Measurements from ENCODE around the gene TNNI3K.
A peak's percentile ranks its signal among the peaks of the same experiment; 100 is the strongest.

Gene TNNI3K

GRCh38 chr1:74545821-74546220, 310.6 kb downstream of the TNNI3K start:
- no peak for DNase-seq

DNA sequence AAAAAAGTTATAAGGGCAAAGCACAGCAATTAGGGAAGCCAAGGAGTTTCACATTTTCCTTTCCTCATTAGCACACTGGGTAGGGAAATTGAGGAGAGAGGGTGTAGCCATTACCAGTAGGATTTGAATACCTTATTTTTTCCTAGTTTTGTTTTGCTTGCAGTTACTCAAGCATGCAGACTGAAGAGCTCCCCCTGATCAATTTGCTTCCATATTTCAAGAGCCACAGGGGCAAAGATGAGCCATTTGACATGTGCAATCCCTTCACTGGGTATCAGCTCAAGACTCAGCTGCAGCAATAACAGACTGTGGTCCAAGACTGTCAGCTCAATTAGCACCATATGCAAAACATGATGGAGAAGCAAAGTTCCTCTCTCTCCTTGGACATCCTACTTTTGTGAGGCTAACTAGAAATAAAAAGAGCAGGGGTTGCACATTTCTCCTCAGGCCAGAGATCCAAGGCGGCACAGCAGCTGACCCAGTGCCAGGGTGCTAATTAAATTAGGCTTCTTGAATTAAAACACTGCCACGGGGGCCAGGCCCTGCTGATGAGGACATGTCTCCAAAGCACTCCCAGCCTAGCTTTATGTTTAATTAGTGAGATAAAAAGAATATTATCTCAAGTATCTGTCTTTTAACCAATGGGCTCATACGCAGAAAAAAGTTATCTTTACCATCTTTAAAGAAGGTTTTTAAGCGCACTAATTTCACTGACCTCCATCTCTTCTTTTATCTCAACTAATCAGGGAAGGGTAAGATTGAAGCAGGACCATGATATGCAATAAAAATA, 314.0 kb downstream of the TNNI3K start:
- no peak for DNase-seq

GRCh38 chr1:74549932-74550331, 314.7 kb downstream of the TNNI3K start:
- DNase-seq = no peak

DNA sequence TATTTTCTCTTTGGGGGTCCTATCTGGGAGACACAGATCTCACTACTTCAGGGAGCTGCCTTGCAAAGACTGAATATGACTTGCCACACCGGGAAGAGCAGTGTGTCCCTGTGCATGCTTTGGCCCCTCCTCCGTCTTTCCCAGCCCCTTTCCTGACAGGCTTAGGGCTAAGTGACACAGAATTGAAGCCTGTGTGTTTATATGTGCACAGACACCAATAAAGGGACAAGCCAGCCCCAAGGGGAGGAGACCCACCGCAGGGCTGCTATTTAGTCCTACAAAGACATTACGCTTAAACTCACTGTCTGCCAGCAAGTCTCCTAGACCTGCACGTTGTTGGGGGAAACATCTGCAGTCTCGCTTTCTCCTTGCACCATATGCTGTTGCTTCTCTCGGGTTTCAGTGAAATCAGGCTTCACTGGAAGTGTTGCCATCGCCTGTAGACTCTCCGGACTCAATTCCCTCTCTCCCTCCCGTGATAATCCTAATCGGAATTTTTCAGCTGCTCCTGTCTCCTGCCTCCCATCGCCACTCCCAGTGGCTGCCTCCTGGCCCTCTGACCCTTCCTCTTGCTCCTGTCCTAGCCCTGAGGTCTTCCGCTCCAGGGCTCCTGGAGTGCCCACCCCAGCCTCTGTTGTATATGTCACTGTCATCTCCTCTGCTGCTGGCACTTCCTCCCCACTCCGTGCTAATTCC, 335.8 kb downstream of the TNNI3K start:
- peak in 26 of 58 donors; percentile 2 to 82 (median 36) for DNase-seq

- DNase-seq = peak in 20 of 58 donors; percentile 5 to 72 (median 41)
These were observed 336.3 kb downstream of the TNNI3K start for GRCh38 chr1:74571493-74571800.

DNA sequence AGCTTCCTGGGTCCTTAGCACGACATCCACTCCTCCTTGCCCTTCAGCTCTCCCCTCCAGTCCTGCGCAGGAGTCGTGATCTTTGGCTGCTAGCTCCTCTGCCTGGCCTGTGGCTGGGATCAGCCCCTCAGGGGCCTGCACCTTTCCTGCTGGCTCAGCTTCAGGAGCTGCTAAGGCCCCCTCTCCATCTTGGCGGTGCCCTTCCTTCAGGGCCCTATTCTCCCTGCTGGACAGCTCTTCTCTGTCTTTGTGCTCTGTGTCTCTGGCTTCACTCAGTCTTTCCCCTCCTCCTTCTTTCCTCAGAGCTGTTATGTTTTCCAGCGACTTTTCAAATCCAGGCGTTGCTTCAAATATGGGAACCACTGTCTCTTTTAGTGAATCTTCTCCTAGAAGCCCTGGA, 336.7 kb downstream of the TNNI3K start:
- DNase-seq = no peak

GRCh38 chr1:74578101-74578500, 342.9 kb downstream of the TNNI3K start:
- DNase-seq = no peak

DNA sequence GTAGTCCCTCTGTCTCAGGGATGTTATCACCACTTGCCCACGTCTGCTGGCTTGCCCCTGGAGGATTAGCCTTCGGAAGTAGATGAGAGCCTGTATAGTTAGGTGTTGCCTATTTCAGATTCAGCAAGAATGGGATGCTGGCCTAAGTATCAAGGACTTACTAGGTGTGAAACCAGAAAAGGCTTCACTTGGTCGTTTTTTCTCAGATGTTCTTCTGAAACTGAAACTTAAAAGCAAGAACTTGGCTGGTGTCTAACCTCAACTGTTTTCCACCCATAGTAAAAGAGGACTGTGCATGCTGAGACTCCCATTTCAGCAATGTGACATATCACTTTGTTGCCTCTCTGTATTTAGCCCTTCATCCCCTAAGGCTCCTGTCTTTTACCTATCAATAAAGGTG, 344.2 kb downstream of the TNNI3K start:
- no peak for DNase-seq

DNA sequence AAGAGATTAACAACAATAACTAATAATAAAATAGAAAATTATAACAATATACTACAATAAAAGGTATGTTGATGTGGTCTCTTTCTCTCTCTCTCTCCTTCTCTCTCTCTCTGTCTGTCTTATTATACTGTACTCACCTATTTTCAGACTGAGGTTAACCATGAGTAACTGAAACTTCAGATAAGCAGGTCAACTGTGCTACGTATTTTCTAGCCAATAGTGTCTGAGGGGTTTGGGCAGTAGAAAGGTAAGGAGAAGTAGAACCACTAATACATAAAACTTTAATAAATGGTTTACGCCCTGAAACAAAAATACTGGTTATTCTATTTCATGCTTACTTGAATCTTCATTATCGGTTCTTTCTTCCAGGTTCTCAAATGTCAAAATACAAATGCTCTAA, 348.2 kb downstream of the TNNI3K start:
- no peak for DNase-seq

GRCh38 chr1:74584185-74584584, 349.0 kb downstream of the TNNI3K start:
- no peak for DNase-seq

GRCh38 chr1:74586253-74586897, 351.2 kb downstream of the TNNI3K start:
- DNase-seq = no peak

DNA sequence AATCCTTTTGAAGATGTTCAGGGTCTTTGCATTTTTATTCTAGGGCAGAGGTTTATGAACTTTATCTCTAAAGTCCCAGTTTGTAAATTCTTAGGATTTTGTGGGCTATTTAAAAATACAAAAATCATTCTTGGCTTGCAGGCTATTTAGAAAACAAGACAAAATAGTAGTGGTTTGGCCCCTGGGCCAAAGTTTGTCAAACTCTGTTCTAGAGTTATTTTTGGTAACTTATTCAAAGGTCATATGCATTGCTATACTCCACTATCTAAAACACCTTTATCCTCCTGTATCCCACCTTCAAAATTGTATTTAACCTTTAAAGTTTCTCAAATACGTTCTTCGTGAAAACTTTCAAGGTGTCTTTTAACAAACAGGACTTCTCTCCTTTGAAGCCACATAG, 352.7 kb downstream of the TNNI3K start:
- DNase-seq = no peak

DNA sequence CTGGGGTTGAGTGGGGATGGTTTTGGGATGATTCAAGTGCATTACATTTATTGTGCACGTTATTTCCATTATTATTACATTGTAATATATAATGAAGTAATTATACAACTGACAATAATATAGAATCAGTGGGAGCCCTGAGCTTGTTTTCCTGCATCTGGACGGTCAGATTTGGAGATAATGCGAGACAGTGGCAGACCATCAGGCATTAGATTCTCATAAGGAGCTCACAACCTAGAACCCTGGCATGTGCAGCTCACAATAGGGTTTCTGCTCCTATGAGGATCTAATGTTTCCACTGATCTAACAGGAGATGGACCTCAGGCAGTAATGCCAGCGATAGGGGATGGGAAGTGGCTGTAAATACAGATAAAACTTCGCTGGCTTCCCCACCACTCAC, 355.1 kb downstream of the TNNI3K start:
- DNase-seq = no peak

GRCh38 chr1:74591949-74592348, 356.8 kb downstream of the TNNI3K start:
- no peak for DNase-seq

DNA sequence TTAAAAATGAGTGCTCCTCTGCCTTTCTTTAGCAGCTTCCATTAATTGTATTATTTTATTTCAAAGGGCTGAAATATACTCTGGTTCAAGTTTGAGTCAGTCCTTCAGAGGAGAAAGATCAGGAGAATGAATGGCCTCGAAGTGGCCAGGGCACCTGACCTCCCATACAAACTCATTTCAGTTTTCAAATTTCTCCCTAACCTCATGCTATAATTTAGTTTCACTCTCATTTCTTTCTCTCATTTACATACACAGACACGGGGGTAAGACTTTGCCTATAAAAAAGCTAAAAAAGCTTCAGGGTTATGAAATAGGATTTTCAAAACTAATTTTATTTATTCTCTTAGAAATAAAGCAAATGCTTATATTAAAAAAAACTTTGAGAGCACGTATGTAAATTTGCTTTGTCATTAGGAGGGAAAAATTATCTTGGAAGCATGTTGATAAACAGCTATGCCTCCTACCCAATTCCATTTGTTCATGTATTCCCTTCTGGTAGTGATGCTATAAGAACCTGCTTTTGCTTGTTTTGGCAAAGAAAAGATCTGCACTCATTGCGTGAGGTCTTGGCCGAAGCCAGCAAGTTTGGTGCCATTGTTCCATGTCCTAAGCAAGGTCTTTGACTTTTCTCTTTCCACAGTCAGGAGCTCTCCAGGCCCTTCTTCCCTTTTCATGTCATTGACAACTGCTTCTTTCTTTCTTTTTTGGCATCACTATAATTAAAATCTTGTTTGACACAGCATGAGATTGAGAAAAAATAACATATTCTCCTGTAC, 357.6 kb downstream of the TNNI3K start:
- DNase-seq = peak in 1 of 58 donors; percentile 8
